ENCODE measurements around the gene DLST.

The DLST gene

DNA sequence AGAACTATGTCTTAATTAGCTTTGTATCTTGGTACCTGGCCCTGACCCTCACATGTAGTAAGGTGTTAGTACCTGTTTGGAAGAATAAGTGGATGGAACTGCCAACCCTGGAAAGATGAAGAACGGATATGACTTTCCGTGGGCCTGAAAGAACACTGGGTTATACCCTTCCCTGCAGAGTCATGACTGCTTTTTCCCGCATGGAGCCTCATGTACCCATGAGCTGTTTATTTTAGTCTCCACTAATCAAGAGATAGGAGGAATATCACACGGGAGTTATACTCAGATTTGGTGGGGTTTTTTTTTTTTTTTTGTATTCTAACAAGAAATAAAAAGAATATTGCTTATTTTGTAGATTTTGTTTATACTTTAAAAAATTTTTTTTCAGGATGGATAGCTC, 15.9 kb downstream of the DLST start:
- no peak for DNase-seq

GRCh38 chr14:74898083-74898482, 16.4 kb downstream of the DLST start:
- no peak for DNase-seq

- no peak for DNase-seq
These were observed 17.0 kb downstream of the DLST start for GRCh38 chr14:74898694-74899093.

- no peak for DNase-seq
These were observed 21.4 kb downstream of the DLST start for GRCh38 chr14:74902941-74903705.

- no peak for DNase-seq
These were observed 23.2 kb downstream of the DLST start for GRCh38 chr14:74904635-74905503.

- DNase-seq, result no peak
These were observed 24.0 kb downstream of the DLST start for GRCh38 chr14:74905595-74906142.

GRCh38 chr14:74906925-74907521, 25.3 kb downstream of the DLST start:
- DNase-seq, result no peak

GRCh38 chr14:74907744-74908143, 26.0 kb downstream of the DLST start:
- DNase-seq, result no peak

DNA sequence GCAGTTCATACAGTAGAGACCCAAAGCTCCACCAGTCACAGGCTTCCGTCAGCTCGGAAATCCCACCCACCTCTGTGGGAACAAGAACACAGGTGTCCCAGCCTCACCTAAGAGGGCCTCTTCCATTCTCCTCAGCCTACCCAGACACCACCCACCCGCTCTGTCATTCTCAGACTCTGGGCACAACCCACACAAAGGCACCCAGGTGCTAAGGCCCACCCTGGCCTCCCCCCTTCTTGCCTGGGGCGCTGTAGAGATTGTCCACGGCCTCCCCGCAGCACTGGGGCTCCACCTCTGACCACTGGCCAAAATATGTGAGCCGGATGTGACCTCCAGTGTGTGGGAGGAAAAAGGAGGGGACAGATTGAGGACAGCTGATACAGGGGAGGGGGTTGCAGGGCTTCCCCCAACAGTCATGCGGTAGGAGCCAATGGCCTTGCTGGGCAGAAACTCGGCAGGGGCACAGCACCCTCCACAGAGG, 27.2 kb downstream of the DLST start:
- DNase-seq, result no peak

- no peak for DNase-seq
These were observed 27.8 kb downstream of the DLST start for GRCh38 chr14:74909501-74909900.

DNA sequence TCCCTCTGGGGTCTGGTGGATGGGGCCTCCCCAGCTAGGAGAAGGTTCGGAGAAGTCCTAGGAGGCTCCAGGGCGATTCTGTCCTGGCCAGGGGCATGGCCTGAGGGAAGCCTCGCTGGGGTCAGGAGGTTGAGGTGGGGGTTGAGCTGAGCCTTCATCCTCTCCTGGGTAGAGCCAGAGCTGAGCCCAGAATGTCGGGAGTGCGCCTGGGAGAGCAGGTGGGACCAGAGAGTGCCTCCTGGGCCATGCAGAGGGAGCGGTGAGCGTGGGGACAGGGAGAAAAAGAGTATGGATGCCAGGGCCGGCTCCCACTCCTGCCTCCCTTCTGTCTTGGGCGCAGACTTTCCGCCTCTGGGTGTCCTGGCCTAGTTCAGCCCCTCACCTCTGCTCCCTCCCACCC, 28.2 kb downstream of the DLST start:
- DNase-seq, result no peak

DNA sequence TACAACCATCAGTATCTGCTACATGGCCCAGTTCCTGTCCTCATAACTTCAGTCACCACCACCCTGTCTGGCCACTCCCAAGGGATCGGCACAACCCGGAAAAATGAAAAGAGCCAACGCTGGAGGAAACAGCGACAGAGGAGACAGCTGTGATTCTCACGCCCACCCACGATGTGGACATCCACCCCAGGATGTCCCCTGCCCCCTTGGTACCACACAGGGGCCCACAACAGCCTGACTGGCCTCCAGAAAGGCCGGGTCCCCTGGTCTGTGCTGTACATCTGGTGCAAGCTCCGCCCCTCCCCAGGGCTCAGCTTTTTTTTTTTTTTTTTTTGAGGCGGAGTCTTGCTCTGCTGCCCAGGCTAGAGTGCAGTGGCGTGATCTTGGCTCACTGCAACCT, 28.8 kb downstream of the DLST start:
- DNase-seq, result no peak

GRCh38 chr14:74911221-74911620, 29.5 kb downstream of the DLST start:
- no peak for DNase-seq

DNA sequence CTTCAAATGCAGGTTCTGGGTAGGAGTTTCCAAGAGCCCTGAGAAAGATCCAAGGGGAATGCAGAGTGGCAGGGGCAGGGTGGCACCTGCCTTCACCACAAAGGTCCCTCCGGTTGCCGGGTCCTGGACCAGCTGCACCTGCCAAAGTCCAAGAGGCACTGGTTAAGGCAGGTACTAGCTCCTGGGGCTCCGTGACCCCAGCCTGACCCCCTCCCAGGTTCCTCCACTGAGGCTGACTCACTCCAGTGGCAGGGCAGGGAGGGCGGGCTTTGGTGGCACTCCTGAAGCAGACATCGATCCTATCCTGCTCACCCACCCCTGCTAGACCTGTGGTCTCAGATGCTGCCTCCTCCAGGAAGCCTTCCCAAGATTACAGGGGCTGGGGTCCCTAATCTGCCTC, 30.0 kb downstream of the DLST start:
- DNase-seq, result no peak

- no peak for DNase-seq
These were observed 30.4 kb downstream of the DLST start for GRCh38 chr14:74912111-74912510.

- no peak for DNase-seq
These were observed 31.1 kb downstream of the DLST start for GRCh38 chr14:74912801-74913200.

GRCh38 chr14:74913393-74913910, 31.7 kb downstream of the DLST start:
- DNase-seq, result no peak

GRCh38 chr14:74913986-74914573, 32.4 kb downstream of the DLST start:
- no peak for DNase-seq

DNA sequence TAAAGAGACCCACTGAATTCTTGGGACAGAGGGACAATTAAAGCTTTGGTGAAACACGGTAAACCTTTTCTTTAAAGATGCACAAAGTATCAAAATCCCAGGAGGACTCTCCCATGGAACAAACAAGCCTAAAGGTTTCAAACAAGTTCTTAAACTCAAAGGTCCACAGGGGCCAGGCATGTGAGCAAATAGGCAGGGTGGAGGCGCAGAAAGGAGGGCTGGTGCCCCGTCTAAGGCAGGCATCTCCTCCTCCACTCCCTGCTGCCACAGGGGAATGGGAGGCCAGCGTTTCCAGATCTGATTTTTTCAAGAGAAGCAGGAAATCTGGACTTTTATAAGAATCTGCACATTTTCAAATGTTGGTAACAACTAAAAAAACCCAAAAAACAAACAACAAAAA, 33.7 kb downstream of the DLST start:
- DNase-seq, result no peak

GRCh38 chr14:74915826-74916225, 34.1 kb downstream of the DLST start:
- DNase-seq, result no peak

DNA sequence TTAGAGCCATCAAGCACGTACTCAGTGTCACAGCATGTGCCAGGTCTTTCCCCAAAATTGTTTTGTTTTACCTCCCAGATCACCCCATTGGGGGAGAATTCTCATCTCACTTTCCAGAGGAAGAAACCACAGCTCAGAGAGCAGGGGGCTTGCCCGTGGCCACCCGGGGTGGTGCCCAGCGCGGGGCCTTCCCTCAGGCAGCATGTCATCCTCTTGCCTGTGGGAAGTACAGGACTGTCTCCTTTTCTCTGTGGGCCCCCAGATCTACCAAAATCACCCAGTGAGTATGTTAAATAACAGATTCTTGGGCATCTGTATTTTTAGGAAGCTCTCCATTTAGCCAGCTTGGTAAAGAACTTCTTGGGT, 35.4 kb downstream of the DLST start:
- no peak for DNase-seq

DNA sequence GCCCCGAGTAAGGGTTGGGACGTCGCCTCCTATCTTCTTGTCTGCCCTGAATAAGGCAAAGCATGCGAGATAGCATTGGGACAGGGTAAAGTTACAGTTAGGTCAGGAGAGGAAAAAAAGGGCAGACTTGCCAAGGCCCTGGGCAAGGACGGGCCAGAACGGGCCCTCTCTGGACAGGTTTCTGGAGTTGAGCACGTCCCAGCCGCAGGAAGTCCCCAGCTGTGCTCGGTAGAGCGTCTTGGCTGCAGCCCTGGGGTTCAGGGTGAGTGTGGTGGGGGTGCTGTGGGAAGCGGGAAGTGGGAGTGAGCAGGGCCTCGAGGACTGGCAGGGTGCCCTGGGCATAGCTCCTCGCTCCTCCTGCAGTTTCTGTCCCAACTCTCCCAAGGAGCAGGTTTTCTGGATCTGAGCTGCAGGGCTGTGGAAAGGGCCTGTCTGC, 35.9 kb downstream of the DLST start:
- DNase-seq, result no peak

DNA sequence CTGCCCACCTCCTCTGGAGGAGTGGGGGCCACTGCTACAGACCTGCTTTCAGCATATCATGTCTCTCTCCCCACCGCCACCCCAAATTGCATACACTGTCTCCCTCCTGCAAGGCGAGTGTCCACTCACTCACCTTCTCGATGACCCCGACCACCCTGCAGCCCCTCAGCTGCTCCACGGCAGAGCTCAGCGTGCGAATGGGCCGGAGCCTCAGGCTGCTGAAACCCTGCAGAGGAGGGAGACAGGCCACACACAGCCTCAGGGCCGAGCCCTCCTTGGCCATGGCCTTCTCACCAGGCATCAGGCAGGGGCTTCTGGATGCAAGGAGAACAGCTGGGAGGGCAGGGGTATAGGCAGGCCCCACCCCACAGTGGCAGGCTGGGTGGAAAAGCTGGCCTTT, 36.7 kb downstream of the DLST start:
- no peak for DNase-seq

All from NCI-H2081 treated with DMSO at 0.1 percent for 48 hours (cell line).